Heart left ventricle (tissue), 13 donors: Measurements from ENCODE around the gene PLK5.

Experiments used
- POLR2A ChIP-seq, 2 donors: fragments of 450-650 bp; IDR thresholded peaks; one replicate each; pipeline ENCODE4 v1.6.1; 2017; ENCODE audit warnings: antibody characterized with exemption in 2 of 2, mild to moderate bottlenecking in 2 of 2, moderate library complexity in 2 of 2
- TF ChIP-seq, protein P1 (sequence below), 12 donors: fragments of 200-600 bp; sonication (generic) in 4 of 12; IDR thresholded peaks; one replicate each; pipeline versions ENCODE4 v1.5.0 to v1.8.0; 2018 to 2022; ENCODE audit warnings: antibody characterized with exemption in 12 of 12, mild to moderate bottlenecking in 5 of 12
- donor health status: ischemic (EF 13 %, LVEDD 7.1; RV severe dilation, severe dysfunction).
- donor health status: DM: no; HTN: yes; CAD: no.
- donor health status: DM: no; HTN: no; CAD: no.
- donor health status: ischemic (EF 25% LVEDD 6.9; RV normal size, moderate dysfunction).
- donor health status: ischemic (EF 25% LVEDD 5.7; RV mildly dilated, moderate dysfunction).
- donor health status: ischemic (EF 35%, LVEDD 5.7; RV mildly dilated, moderate dysfunction).
- donor health status: nonischemic (EF 11% LVEDD 7.7; RV severe dilation, severe dysfunction).
- donor health status: DM: yes; HTN: yes; CAD: no.
- donor health status: PGD.
- donor health status: ischemic (EF 29% LVEDD 5.4; RV normal size, mild dysfunction).
- donor health status: nonischemic (EF 23%, LVEDD 6.1; RV moderate dilation, normal function).

DNA sequence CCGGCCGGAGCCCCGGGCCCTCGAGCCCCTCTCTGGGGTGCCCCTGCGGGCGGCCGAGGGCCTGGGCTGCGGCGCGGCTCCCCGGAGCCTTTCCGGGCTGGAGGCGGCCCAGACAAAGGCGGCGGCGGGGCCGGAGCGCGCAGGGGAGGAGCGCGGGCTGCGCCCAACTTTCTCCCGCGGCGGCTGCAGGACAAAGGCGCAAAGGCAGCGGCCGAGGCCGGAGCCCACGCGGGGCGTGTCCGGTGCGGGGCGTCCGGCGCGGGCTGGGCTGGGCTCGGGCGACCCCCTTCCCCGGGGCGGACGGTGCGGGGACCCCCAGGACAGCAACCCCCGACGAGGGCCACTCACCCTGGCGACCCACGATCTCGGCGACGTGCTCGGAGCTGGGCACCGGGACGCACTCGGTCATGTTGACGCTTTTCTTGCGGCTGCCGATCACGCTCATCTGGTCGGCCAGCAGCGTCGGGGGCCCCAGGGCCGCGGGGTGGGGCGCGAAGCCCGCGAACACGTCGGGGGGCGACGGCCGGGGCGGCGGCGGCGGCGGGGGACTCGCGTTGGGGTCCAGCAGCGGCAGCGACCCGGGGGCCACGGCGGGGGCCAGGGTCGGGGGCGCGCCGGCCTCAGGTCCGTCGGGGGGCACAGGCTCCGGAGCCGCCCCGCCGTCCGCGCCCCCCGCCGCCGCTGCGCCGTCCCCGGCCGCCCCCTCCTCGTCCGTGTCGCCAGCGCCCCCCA lies 43.4 kb downstream of the PLK5 start:
- TF ChIP-seq POLR2A (IDR thresholded peaks at IDR 0.05), result no peak
- TF ChIP-seq, protein P1, sequence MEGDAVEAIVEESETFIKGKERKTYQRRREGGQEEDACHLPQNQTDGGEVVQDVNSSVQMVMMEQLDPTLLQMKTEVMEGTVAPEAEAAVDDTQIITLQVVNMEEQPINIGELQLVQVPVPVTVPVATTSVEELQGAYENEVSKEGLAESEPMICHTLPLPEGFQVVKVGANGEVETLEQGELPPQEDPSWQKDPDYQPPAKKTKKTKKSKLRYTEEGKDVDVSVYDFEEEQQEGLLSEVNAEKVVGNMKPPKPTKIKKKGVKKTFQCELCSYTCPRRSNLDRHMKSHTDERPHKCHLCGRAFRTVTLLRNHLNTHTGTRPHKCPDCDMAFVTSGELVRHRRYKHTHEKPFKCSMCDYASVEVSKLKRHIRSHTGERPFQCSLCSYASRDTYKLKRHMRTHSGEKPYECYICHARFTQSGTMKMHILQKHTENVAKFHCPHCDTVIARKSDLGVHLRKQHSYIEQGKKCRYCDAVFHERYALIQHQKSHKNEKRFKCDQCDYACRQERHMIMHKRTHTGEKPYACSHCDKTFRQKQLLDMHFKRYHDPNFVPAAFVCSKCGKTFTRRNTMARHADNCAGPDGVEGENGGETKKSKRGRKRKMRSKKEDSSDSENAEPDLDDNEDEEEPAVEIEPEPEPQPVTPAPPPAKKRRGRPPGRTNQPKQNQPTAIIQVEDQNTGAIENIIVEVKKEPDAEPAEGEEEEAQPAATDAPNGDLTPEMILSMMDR (IDR thresholded peaks at IDR 0.05), result no peak
